ENCODE results near the gene KIF16B. TPM values are rescaled to one million over a fixed set of nuclear protein-coding genes. Genes with fewer than 3 reads are reported as not detected.

KIF16B gene
- total RNA-seq, 1 donor from 2014 or later = 9.1 TPM

GRCh38 chr20:16533502-16533901 is 39.7 kb downstream of the KIF16B start:
- CTCF ChIA-PET = no interaction called here
- intact Hi-C loops (cut with micrococcal nuclease) = no loop called here

GRCh38 chr20:16531485-16531884 is 41.8 kb downstream of the KIF16B start:
- Mint-ChIP-seq H3K27ac (no peak overlapping the region), H3K4me3 (no peak overlapping the region), H3K27me3 (no peaks in the 10 kb centered on the region), H3K36me3 (ENCODE audit: low read depth) (peaks cover 19% of the 10 kb centered on the region), H3K9me3 (no peaks in the 10 kb centered on the region), H3K4me1 (peaks cover 15% of the 10 kb centered on the region)
- DNase-seq = no peak
- intact Hi-C loops (cut with micrococcal nuclease) = no loop called here
- TF ChIP-seq CTCF (IDR thresholded peaks at IDR 0.05) = no peak
- ATAC-seq (ENCODE audit: low read depth) = no peak
- POLR2A ChIA-PET = no interaction called here
- CTCF ChIA-PET = no interaction called here

More at GRCh38 chr20:16533502-16533901, 39.7 kb downstream of the KIF16B start:
- no peak for TF ChIP-seq CTCF (IDR thresholded peaks at IDR 0.05)
- peaks cover 15% of the 10 kb centered on the region for H3K4me1 Mint-ChIP-seq
- ATAC-seq (ENCODE audit: low read depth) = no peak
- POLR2A ChIA-PET = no interaction called here
- no peak overlapping the region for H3K27ac Mint-ChIP-seq
- no peaks in the 10 kb centered on the region for H3K27me3 Mint-ChIP-seq
- H3K4me3 Mint-ChIP-seq = no peak overlapping the region
- DNase-seq = no peak
- H3K36me3 Mint-ChIP-seq (ENCODE audit: low read depth) = peaks cover 5% of the 10 kb centered on the region
- H3K9me3 Mint-ChIP-seq = no peaks in the 10 kb centered on the region

GRCh38 chr20:16530201-16530681 is 43.0 kb downstream of the KIF16B start:
- no peak for TF ChIP-seq CTCF (IDR thresholded peaks at IDR 0.05)
- Mint-ChIP-seq H3K36me3 (ENCODE audit: low read depth) (peaks cover 28% of the 10 kb centered on the region), H3K27me3 (no peaks in the 10 kb centered on the region), H3K27ac (no peak overlapping the region), H3K4me3 (no peak overlapping the region), H3K4me1 (peaks cover 10% of the 10 kb centered on the region), H3K9me3 (no peaks in the 10 kb centered on the region)
- intact Hi-C loops (cut with micrococcal nuclease) = no loop called here
- CTCF ChIA-PET = no interaction called here
- ATAC-seq (ENCODE audit: low read depth) (no peak), DNase-seq (no peak)
- POLR2A ChIA-PET = no interaction called here

GRCh38 chr20:16528078-16528477 is 45.2 kb downstream of the KIF16B start:
- H3K4me3 Mint-ChIP-seq = no peak overlapping the region
- H3K27ac Mint-ChIP-seq = no peak overlapping the region
- intact Hi-C loops (cut with micrococcal nuclease) = no loop called here
- peaks cover 46% of the 10 kb centered on the region for H3K36me3 Mint-ChIP-seq (ENCODE audit: low read depth)
- H3K9me3 Mint-ChIP-seq = no peaks in the 10 kb centered on the region
- ATAC-seq (ENCODE audit: low read depth) = no peak
- no peak for DNase-seq
- ChIA-PET CTCF (no interaction called here), POLR2A (no interaction called here)
- TF ChIP-seq CTCF (IDR thresholded peaks at IDR 0.05) = no peak
- H3K27me3 Mint-ChIP-seq = no peaks in the 10 kb centered on the region
- peaks cover 3% of the 10 kb centered on the region for H3K4me1 Mint-ChIP-seq

GRCh38 chr20:16527438-16527837 is 45.8 kb downstream of the KIF16B start:
- no peak for DNase-seq
- H3K27me3 Mint-ChIP-seq = no peaks in the 10 kb centered on the region
- no peak for ATAC-seq (ENCODE audit: low read depth)
- intact Hi-C loops (cut with micrococcal nuclease) = no loop called here
- H3K4me3 Mint-ChIP-seq = no peak overlapping the region
- CTCF ChIA-PET = no interaction called here
- no peak overlapping the region for H3K27ac Mint-ChIP-seq
- POLR2A ChIA-PET = no interaction called here
- no peak for TF ChIP-seq CTCF (IDR thresholded peaks at IDR 0.05)
- no peaks in the 10 kb centered on the region for H3K9me3 Mint-ChIP-seq
- no peaks in the 10 kb centered on the region for H3K4me1 Mint-ChIP-seq
- H3K36me3 Mint-ChIP-seq (ENCODE audit: low read depth) = peaks cover 51% of the 10 kb centered on the region

Measured in activated B cell treated with CpG ODN at 0.5 μM for 24 hours (primary cell).